Measurements from ENCODE around the gene C14orf132.
"Not testable (repeated sequence)": the region's sequence is repeated elsewhere in the genome, so short reads cannot be mapped to it uniquely, and the experiment has no call there.

The C14orf132 gene

DNA sequence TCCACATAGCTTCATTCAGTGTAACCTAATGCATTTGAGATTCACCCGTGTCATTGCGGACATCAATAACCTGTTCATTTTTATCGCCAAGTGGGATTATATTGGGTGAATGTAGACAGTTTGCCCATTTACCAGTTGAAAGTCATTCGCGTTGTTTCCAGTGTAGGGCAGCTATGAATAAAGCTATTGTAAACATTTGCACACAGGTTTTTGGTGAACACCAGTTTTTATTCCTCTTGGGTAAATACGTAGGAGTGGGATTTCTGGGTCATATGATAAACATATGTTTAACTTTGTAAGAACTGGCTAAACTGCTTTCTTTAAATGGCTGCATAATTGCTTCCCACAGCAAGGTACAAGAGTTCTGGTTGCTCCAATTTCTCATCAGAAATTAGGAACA is 33.6 kb downstream of the C14orf132 start:
- DNase-seq: no peak
- Mint-ChIP-seq H3K4me3 (no peak overlapping the region), H3K9me3 (peaks cover 0 to 2% of the 10 kb centered on the region in 2 donors), H3K4me1 (ENCODE audit: low read depth in 2 of 2) (no peaks in the 10 kb centered on the region), H3K36me3 (ENCODE audit: insufficient read depth) (no peaks in the 10 kb centered on the region), H3K27me3 (peaks cover 28 to 62% of the 10 kb centered on the region in 2 donors), H3K27ac (no peak overlapping the region)
- no peak for ATAC-seq (replicated peaks)

DNA sequence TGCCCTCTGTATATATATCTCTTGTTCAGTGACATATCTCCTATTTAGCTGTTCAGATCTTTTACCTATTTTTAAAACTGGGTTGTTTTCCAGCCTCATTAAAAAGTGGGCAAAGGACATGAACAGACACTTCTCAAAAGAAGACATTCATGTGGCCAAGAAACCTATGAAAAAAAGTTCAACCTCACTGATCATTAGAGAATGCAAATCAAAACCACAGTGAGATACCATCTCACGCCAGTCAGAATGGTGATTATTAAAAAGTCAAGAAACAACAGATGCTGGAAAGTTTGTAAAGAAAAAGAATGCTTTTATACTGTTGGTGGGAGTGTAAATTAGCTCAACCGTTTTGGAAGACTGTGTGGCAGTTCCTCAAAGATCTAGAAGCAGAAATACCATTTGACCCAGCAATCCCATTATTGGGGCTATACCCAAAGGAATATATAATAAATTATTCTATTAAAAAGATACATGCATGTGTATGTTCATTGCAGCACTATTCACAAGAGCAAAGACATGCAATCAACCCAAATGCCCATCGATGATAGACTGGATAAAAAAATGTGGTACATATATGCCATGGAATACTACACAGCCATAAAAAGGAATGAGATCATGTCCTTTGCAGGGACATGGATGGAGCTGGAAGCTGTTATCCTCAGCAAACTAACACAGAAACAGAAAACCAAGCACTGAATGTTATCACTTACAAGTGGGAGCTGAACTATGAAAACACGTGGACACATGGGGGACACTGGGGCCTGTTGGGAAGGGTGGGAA is 34.3 kb downstream of the C14orf132 start:
- not testable (repeated sequence) for DNase-seq; H3K4me3 Mint-ChIP-seq; H3K27ac Mint-ChIP-seq; H3K4me1 Mint-ChIP-seq (ENCODE audit: low read depth in 2 of 2); H3K9me3 Mint-ChIP-seq; H3K36me3 Mint-ChIP-seq (ENCODE audit: insufficient read depth); ATAC-seq (replicated peaks)
- H3K27me3 Mint-ChIP-seq: peaks cover 35 to 65% of the 10 kb centered on the region in 2 donors

DNA sequence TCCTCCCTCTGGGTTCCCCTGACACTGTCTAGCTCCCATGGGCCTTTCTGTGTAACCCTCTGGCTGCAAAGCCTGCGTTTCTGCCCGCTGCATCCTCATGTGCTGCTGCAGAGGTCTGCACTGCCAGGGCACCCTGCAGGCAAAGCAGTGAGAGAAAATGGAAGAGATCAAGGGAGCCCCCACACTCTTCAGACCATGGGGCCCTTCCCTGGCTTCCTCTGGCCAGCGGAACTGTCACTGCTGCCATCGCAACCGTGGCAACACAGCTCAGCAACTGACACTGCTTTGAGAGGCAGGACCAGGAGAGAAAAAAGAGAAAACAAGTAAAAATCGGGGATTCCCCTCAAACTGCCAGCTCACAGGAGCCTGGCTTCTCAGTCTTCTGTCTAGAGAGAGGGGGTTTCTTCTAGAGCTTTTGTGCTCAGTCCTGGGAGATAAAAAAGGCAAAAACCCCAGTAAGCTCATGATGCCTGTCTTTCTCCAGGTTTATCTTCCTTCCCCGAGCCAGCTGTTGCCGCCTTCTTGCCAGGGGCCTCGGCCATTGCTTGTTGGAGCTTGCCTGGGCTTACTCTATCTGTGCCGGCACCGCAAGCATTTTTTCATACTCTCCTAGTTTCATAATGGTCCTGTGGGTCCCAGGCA is 38.9 kb downstream of the C14orf132 start:
- Mint-ChIP-seq H3K36me3 (ENCODE audit: insufficient read depth) (no peaks in the 10 kb centered on the region), H3K4me3 (no peak overlapping the region), H3K27me3 (peaks cover 47 to 71% of the 10 kb centered on the region in 2 donors), H3K27ac (no peak overlapping the region), H3K9me3 (peaks cover 0 to 2% of the 10 kb centered on the region in 2 donors), H3K4me1 (ENCODE audit: low read depth in 2 of 2) (no peaks in the 10 kb centered on the region)
- DNase-seq (no peak), ATAC-seq (replicated peaks) (no peak)

DNA sequence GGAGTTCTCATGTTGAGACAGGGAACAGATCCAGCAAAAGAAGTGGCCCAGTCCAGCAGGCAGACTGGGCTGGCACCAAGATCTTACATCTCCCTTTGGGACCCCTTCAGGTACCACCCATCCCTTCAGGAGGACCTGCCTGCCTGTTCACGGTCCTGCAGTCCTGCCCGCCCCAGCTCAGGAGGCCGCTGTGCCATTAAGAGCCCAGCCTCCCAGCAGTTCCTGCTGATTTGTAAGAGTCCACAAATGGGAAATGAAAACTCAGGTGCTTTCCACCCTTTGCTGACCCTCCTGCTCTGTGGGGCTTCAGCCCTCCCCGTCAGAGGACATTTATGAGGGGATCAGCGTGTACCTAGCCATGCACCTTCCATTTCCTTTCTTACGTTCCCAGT is 39.5 kb downstream of the C14orf132 start:
- H3K4me3 Mint-ChIP-seq: no peak overlapping the region
- peaks cover 0 to 2% of the 10 kb centered on the region in 2 donors for H3K9me3 Mint-ChIP-seq
- H3K4me1 Mint-ChIP-seq (ENCODE audit: low read depth in 2 of 2): no peaks in the 10 kb centered on the region
- H3K27me3 Mint-ChIP-seq: peaks cover 52 to 76% of the 10 kb centered on the region in 2 donors
- ATAC-seq (replicated peaks) (no peak), DNase-seq (no peak)
- H3K27ac Mint-ChIP-seq: no peak overlapping the region
- H3K36me3 Mint-ChIP-seq (ENCODE audit: insufficient read depth): no peaks in the 10 kb centered on the region

DNA sequence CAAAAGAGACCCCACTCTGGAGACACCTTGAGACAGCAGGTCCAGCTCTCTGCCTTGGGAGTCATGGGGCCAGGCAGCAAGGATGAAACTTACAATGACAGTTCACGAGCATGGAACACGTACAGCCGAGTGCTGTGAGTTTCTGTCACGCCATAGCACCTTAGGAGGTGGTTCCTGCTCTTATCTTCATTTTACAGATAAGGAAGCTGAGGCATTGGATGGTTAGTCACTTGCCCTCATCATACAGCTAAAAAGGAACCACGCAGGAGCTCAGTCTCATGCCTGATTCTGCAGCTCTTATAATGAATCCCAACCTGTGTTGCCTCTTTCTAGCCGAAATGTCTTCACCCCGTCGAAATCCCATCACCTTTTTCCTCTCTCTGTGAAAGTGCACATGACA is 39.9 kb downstream of the C14orf132 start:
- Mint-ChIP-seq H3K4me1 (ENCODE audit: low read depth in 2 of 2) (no peaks in the 10 kb centered on the region), H3K36me3 (ENCODE audit: insufficient read depth) (no peaks in the 10 kb centered on the region), H3K27ac (no peak overlapping the region), H3K27me3 (peaks cover 56 to 81% of the 10 kb centered on the region in 2 donors), H3K4me3 (no peak overlapping the region), H3K9me3 (no peaks in the 10 kb centered on the region)
- DNase-seq: no peak
- ATAC-seq (replicated peaks): no peak

DNA sequence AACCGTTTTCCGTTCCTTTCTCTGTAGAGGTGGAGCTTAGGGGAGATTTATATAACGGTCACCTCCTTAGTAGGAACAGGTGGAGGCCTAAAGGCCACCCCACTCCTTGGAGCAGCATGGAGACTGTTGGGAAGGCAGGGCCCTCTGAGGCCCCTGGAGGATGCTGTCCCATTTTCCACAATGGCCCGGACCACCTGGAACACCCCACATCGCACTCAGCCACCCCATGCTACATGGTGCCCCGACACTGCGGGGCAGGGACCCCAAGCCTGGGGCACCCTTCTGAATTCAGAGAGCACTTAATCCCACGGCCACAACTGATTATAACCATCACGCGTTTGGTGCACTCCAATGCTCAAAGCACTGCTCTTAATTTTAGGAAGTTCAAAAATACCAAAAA is 41.4 kb downstream of the C14orf132 start:
- Mint-ChIP-seq H3K4me3 (no peak overlapping the region), H3K27me3 (peaks cover 56 to 82% of the 10 kb centered on the region in 2 donors), H3K4me1 (ENCODE audit: low read depth in 2 of 2) (no peaks in the 10 kb centered on the region), H3K9me3 (no peaks in the 10 kb centered on the region), H3K36me3 (ENCODE audit: insufficient read depth) (no peaks in the 10 kb centered on the region), H3K27ac (no peak overlapping the region)
- DNase-seq (no peak), ATAC-seq (replicated peaks) (no peak)

DNA sequence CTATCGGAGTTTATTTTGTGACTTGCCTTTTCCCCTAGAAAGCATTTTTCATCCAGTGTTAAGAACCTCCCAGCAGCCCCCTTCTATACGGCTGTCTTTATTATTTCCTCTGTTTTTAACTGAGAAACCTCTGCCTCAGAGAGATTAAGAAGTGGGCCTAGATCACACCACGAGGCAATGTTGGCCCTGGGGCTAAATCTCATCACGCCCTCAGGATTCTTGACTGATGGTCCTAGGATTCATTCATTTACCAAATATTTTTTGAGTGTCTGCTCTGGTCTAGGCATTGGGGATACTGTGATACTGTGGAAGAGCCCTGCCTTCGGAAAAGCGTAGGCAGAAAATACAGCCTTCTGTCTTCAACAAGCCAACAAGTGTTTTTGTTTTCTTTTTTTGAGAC is 42.1 kb downstream of the C14orf132 start:
- Mint-ChIP-seq H3K27ac (no peak overlapping the region), H3K4me3 (no peak overlapping the region), H3K36me3 (ENCODE audit: insufficient read depth) (no peaks in the 10 kb centered on the region), H3K9me3 (no peaks in the 10 kb centered on the region), H3K27me3 (peaks cover 54 to 80% of the 10 kb centered on the region in 2 donors), H3K4me1 (ENCODE audit: low read depth in 2 of 2) (no peaks in the 10 kb centered on the region)
- no peak for ATAC-seq (replicated peaks)
- no peak for DNase-seq

DNA sequence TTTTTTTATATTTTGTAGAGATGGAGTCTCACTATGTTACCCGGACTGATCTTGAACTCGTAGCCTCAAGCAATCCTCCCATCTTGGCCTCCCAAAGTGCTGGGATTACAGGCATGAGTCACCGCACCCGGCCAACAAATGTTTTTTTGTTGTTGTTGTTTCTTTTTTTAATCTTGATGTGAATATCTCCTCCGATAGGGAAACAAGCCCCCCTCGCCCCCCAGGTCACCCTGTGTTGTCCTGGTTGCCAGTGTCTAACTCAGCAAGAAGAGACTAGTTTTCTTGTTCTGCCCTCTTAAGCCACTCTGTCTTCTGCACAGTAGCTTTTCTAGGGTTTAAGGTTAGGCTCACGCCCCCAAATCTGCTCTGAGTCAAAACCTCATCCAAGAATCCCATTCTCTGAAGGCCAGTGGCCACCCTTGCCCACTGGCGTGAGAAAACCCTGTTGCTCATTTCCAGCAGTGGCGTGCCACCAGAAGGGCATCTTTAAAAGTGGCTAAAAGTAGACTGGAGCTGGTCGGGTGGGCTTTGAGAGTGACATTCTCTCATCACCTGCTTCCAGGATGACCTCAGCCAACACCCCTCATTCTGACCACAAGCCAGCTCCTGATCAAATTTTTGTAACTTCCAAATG is 42.7 kb downstream of the C14orf132 start:
- Mint-ChIP-seq H3K27ac (no peak overlapping the region), H3K4me3 (no peak overlapping the region), H3K36me3 (ENCODE audit: insufficient read depth) (no peaks in the 10 kb centered on the region), H3K27me3 (peaks cover 47 to 80% of the 10 kb centered on the region in 2 donors), H3K9me3 (no peaks in the 10 kb centered on the region), H3K4me1 (ENCODE audit: low read depth in 2 of 2) (no peaks in the 10 kb centered on the region)
- ATAC-seq (replicated peaks) (no peak), DNase-seq (no peak)

DNA sequence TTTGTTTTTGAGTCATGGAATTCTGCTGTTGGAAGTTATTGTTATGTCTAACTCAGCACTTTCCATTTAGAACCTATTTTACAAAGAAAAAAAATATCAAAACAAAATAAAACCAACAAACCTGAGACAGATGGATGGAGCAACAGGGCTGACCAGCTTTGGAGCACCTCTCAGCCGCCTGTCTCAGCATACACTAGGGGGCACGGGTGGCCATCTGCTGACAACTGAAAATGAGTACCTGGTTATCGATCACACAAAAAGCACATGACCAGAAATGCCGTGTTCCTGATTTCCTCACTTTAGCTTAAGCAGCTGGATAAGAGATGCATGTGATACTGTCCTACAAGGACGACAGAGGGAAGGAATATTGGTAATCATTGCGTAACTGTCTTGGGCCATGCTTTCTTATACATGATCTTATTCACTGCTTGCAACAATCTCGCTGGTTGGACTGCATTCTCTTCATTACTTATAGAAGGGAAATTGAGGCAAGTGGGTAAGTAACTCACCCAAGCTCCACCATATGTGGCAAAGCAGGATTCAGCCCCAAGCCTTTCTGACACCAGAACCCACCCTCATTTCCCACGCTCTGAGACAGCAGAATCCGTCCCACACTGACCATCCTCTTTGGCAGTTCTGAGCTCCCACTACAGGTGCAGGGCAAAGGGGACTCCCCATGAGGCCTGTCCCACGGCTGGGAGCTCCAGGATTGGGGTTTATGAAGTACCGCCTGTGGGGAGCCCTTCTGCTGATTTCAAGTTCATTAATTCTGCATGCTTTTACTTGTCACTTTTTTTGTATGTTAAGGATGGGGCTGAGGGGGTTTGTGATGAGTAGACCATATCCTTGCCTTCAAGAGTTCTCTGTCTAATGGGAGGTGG is 43.5 kb downstream of the C14orf132 start:
- H3K36me3 Mint-ChIP-seq (ENCODE audit: insufficient read depth): no peaks in the 10 kb centered on the region
- no peak for ATAC-seq (replicated peaks)
- no peak overlapping the region for H3K27ac Mint-ChIP-seq
- no peak overlapping the region for H3K4me3 Mint-ChIP-seq
- no peaks in the 10 kb centered on the region for H3K9me3 Mint-ChIP-seq
- peaks cover 39 to 80% of the 10 kb centered on the region in 2 donors for H3K27me3 Mint-ChIP-seq
- no peaks in the 10 kb centered on the region for H3K4me1 Mint-ChIP-seq (ENCODE audit: low read depth in 2 of 2)
- DNase-seq: no peak

DNA sequence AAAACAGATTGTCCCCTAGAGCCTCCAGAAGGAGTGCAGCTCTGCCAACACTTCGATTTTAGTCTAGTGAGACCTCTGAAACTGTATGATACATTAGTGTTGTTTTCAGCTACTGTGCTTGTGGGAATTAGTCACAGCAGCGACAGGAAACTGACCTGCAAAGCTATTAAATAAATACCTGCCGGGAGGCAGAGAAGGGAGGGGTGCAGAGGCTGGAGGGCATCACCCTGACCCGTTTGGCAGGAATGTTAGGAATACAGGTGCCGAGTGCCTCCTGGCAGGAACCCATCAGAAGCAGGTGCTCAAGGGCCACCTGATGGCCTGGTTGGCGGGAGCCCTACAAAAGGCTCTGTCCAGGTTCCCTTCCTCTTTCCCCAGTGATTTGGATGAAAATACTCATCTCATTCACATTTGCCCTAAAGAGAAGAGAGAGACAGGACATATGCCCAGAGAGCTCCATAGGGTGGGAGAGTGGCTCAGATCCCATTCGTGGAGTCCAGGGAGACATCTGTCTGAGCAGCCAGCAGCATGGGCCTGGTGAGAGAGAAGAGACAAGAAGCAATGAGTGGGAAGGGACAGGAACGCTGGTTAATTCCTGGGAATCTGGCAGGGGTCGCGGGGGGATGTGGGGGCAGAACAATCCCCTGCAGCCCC is 44.6 kb downstream of the C14orf132 start:
- Mint-ChIP-seq H3K4me3 (no peak overlapping the region), H3K27me3 (peaks cover 32 to 79% of the 10 kb centered on the region in 2 donors)
- ATAC-seq (replicated peaks): no peak

DNA sequence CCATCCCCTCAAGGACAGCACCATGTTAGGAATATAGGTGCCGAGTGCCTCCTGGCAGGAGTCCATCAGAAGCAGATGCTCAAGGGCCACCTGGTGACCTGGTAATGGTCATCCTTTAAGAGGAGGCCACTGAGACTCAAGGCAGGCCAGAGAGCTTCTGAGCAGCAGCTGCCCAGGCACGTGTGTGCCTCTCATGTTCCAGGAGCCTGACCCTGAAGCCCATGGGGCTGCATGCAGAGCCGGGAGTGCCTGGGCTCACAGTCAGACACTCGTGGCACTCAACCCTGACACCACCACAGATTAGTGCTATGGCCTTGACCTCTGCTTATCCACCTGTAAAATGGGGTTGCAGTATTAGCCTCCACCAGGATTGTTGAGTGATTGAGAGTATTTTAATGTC is 45.6 kb downstream of the C14orf132 start:
- Mint-ChIP-seq H3K27ac (no peak overlapping the region), H3K36me3 (ENCODE audit: insufficient read depth) (no peaks in the 10 kb centered on the region), H3K9me3 (no peaks in the 10 kb centered on the region), H3K27me3 (peaks cover 34 to 80% of the 10 kb centered on the region in 2 donors), H3K4me1 (ENCODE audit: low read depth in 2 of 2) (no peaks in the 10 kb centered on the region), H3K4me3 (no peak overlapping the region)
- no peak for ATAC-seq (replicated peaks)
- DNase-seq: no peak

More for the DNA sequence above, 44.6 kb downstream of the C14orf132 start:
- no peak overlapping the region for H3K27ac Mint-ChIP-seq
- no peaks in the 10 kb centered on the region for H3K36me3 Mint-ChIP-seq (ENCODE audit: insufficient read depth)
- no peaks in the 10 kb centered on the region for H3K4me1 Mint-ChIP-seq (ENCODE audit: low read depth in 2 of 2)
- H3K9me3 Mint-ChIP-seq: no peaks in the 10 kb centered on the region
- DNase-seq: no peak

DNA sequence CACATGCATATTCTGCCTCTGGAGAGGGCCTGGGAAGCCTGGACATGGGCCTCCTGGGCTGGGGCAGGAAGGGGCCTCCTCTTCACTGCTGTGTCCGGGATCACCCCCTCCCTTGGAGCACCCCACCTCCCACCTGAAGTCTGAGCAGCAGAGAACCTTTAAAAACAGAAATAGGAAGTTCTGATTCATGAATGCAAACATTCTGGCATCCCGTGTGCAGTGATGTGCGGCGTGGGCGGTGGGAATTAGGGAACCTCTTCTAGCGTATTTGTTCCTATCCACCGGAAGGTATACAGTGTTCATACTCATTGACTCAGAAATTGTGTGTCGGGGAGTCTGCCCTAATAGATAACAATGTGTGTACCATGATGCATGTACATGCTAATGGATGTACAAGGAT is 46.2 kb downstream of the C14orf132 start:
- ATAC-seq (replicated peaks): no peak
- no peak overlapping the region for H3K27ac Mint-ChIP-seq
- no peaks in the 10 kb centered on the region for H3K9me3 Mint-ChIP-seq
- H3K27me3 Mint-ChIP-seq: peaks cover 33 to 77% of the 10 kb centered on the region in 2 donors
- no peaks in the 10 kb centered on the region for H3K4me1 Mint-ChIP-seq (ENCODE audit: low read depth in 2 of 2)
- DNase-seq: no peak
- H3K36me3 Mint-ChIP-seq (ENCODE audit: insufficient read depth): no peaks in the 10 kb centered on the region
- H3K4me3 Mint-ChIP-seq: no peak overlapping the region

DNA sequence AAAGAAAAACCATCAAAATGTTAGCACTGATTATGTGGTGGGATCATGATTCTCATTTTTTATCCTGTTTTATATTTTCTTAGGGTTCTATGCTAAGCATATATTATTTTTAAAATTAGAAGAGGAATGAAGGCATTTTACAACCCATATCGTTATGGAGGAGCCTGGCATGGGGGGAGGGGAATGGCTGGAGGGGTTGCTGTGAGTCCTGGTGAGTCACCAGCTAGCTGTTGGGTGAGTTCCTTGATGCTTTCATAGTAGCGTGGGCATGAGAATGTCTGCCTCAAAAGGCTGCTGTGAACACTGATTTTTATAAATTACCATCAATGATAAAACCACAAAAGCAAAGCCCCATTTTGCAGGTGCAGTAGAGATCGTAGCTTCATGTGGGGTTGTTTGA is 46.9 kb downstream of the C14orf132 start:
- ATAC-seq (replicated peaks): no peak
- Mint-ChIP-seq H3K36me3 (ENCODE audit: insufficient read depth) (no peaks in the 10 kb centered on the region), H3K9me3 (no peaks in the 10 kb centered on the region), H3K4me3 (no peak overlapping the region), H3K27ac (no peak overlapping the region), H3K27me3 (peaks cover 28 to 74% of the 10 kb centered on the region in 2 donors), H3K4me1 (ENCODE audit: low read depth in 2 of 2) (no peaks in the 10 kb centered on the region)
- DNase-seq: no peak
